Putamen (tissue), 1 donor: ENCODE results near the gene CEP104.

Experiments
- DNase-seq: peaks from one replicate; pipeline ENCODE4 v3.0.0-alpha.2; 2016; ENCODE audit warnings: low spot score

CEP104 gene

GRCh38 chr1:3778590-3779264 is 78.3 kb downstream of the CEP104 start:
- DNase-seq, result no peak

GRCh38 chr1:3777647-3778589 is 79.1 kb downstream of the CEP104 start:
- no peak for DNase-seq

- DNase-seq, result no peak
Measured at GRCh38 chr1:3777078-3777547, 79.9 kb downstream of the CEP104 start.

DNA sequence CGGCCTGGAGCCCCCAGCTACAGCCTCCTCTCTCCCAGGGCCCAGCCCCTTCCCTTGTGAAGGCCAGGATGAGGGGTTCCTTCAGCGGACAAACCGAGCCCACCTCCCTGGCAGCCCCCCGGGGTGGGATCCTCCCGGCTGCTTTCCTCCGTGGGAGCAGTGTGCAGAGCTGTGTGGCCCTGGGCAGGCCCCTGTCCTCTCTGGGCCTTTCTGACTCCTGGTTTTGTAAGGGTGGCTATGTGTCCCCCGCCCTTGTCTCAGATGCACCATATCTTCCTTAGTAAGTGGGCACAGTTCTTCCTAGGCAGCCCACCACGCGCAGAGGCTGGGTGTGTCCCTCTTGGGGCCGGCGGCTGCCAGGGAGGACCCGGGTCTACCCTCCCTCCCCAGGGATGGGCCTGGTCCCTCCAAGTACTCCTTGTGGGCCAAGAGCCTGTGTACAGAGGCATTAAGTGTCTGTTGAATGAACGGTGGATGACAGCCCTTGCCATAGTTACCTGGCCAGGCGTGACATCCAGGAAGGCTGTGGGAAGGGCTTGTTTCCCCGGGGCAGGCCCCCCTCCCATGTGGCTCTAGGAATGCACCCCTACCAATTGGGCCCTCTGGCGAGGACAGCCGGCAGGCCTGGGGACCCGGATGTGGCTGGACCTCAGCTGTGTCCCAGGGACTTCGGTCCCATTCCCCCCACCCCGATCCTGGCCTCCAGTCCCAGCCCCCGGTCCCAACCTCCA is 80.6 kb downstream of the CEP104 start:
- DNase-seq, result no peak

DNA sequence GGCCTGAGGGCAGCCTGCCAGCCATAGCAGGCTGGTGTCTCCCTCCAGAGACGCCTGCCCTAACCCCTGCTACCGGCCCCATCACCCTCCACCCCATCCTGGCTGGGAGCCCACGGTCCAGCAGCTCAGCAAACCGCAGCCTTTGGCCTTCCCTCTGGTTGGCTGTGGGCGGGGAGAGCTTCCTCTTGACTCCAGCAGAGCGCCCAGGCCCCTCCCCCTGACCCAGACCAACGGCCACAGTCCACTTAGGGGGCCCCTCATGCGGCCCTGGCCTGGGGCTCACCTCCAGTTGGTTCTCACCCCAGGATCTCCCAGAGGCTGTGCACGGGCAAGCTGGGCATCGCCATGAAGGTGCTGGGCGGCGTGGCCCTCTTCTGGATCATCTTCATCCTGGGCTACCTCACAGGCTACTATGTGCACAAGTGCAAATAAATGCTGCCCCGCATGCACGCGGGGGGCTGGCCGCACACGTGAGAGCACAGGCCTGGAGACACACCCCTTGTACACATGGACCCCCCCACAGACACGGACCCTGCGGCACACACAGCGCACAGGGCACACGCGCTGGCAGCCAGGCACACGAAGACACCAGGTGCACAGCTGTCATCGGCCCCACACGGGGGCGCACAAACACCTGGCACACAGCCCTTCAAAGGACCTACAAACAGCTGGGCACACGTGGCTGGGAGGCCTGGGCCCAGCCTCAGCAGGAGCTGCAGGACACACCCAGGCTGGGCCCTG is 81.4 kb downstream of the CEP104 start:
- DNase-seq, result no peak

DNA sequence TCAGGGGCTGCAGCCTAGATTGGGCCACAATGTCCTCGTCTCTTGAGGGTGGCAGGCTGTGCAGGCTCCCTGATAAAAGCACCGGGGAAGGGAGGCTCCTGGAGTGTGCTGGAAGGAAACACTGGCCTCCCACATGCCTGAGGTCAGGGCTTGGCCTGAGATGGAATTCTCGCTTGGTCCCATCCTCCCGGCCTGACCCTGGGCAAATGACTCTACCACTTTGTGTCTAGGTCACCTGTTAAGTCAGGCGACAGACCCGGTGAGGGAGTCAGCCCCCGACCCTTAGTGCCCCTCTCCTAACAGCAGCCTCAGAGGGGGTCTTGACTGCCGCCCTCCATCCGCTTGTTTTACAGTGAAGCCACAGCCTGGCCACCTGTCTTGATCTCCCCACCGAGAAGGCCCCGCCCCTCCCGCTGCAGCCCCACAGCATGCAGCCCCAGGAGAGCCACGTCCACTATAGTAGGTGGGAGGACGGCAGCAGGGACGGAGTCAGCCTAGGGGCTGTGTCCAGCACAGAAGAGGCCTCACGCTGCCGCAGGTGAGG is 82.0 kb downstream of the CEP104 start:
- no peak for DNase-seq

DNA sequence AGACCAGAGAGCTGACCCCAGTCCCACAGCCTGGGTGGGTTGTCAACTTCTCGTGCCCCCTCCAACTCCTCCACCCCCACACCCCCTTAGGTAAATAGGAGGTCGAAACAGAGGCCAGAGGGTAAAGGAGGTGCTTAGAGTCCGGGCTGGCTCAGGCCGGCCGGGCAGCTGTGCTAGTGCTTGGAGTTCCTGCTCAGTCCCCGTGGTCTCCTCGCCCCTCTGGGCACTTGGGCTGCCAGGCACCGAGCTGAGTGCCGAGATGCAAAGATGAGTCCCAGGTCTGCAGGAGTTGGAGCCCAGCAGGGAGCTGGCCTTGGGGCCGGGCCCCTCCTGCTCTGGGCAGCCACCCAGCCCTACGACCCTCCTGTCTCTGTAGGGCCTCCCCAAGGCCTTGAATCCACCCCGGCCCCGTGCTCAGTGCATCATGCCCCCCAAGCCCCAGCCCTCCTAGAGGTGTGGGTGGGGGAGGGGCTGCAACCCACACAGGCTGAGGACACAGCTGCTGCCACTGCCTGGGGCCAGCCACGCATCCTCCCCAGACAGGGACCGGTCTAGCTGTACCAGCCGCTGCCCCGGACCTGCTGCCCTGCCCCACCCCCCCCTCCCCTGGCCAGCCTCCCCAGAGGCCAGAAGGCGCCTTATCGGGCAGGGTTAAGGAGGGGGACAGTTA is 82.6 kb downstream of the CEP104 start:
- no peak for DNase-seq

- no peak for DNase-seq
Measured at GRCh38 chr1:3773572-3774275, 83.3 kb downstream of the CEP104 start.

GRCh38 chr1:3772715-3773571 is 84.1 kb downstream of the CEP104 start, which contains the start of gene SMIM1:
Gene SMIM1, plus strand, starts transcription at chr1:3772749. Its CDS starts 2,625 bp downstream, at chr1:3775374.
- DNase-seq, result no peak

GRCh38 chr1:3772027-3772714 is 84.8 kb downstream of the CEP104 start:
- DNase-seq, result no peak

DNA sequence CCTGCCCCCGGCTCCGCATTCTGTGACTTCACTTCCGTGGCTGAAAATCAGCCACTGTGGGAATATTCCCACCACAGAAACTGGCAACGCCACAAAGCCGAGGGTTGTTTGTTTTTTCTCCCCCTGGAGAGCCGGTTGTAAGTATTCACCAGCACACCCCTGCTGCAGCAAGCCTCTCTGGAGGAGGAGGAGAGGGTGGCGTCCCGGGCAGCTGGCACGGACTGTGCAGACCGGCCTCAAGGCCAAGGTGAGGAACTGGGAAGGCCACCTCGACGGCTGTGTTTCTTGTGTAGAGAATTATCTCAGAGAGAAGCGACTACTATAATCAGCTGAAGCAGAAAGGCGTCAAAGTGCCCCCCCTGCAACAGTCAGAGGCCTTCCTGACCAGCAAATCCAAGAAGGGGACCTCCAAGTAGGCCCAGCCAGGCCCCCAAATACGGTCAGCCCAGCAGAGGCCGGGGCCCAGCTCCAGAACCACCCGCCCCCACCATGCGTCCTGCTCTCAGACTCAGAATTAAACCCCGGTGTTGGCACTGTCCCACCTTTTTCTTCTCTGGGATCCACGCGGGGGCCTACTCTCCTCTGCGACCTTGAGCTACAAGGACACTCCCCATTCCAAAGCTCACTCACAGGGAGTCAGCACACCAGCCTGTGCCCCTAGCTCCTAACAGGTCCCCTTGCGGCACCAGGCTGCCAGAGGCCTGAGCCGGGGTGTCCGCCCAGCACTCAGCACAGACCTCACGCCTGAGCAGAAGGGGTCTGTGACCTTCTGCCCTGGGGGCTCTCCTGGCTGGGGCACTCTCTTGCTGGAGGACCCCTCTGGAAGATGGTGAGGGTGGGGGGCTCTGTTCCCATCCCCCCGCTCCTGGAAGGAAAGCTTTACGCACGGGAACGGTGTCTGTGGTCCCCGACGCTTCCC is 85.6 kb downstream of the CEP104 start:
- no peak for DNase-seq

GRCh38 chr1:3770047-3770765 is 86.8 kb downstream of the CEP104 start:
- DNase-seq, result no peak

GRCh38 chr1:3768811-3769390 is 88.1 kb downstream of the CEP104 start:
- no peak for DNase-seq

GRCh38 chr1:3767328-3767925 is 89.6 kb downstream of the CEP104 start:
- DNase-seq, result no peak

DNA sequence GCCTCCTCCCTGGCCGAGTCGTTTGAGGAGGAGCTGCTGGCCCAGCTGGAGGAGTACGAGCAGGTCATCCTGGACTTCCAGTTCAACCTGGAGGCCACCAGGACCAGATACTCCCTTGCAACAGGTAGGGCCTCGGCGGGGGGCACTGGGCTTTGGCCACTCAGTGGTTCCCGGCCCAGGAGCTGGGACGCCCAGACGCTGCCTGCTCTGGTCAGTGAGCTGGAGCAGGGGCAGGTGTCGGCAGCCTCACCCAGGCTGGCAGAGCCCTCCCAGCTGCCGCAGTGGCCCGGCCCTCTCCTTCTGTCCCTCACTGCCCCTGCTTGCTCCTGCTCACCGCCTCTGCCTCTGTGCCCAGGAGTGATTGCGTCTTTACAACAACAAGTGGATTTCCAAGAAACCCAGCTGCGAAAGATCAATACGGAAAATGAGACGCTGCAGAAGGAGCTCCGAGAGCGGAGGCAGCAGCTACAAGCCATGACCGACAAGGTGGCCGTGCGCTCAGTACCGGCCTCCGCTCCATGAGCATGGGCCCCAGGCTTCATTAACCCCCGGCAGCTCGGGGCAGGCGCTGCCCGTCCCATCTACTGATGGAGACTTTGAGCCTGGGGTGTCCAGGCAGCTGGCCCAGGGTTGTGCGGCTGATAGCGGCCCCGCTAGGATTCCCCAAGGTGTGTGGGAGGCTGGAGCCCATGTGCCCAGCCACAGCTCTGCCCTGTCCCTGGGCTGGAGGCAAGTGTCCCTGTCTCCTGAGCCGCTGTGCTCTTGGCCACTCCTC is 93.5 kb downstream of the CEP104 start:
- no peak for DNase-seq
